Measurements from ENCODE around the gene CLCN7. TPM values are rescaled to one million over a fixed set of nuclear protein-coding genes. Genes with fewer than 3 reads are reported as not detected.

CLCN7 gene
- total RNA-seq, 1 experiment from 2014 or later: 70.0 TPM

DNA sequence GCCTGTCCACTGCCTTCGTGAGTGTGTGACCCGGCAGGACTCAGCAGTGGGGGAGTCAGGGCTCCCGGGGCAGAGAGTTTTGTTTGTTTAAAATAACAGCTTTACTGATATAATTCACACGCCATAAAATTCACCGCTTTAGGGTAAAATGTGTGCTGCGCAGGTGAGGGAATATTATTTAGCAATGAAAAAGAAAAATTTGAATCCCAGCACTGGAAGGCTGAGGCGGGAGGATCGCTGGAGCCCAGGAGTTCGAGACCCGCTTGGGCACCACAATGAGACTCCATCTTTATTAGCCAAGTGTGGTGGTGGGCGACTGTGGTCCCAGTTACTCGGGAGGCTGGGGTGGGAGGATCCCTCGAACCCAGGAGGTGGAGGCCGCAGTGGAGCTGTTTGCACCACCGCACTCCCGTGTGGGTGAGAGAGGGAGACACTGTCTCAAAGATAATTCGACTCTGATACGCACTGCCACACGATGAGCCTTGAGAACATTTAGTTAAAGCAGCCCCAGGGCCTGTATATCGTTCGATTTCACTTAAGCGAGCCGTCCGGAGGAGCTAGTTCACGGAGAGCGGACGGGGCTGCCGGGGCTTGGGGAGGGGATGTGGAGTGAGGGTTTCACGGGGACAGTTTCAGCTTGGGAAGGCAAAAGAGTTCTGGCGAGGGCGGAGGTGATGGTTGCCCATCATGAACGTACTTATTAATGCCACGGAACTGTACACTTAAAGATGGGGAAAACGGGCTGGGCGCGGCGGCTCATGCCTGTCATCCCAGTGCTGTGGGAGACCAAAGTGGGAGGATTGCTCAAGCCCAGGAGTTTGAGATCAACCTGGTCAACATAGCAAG lies 28.5 kb upstream of the CLCN7 start:
- H3K36me3 Mint-ChIP-seq (ENCODE audit: insufficient read depth in 1 of 3, low read depth in 3 of 3): peaks cover 15 to 40% (median 37%) of the 10 kb centered on the region in 3 experiments; a peak in 6 of 7 replicates
- WGBS (ENCODE audit: extremely low coverage, insufficient read length, low lambda C conversion rate): no CpG with 5 or more reads among the region's 37 CpGs

More for the DNA sequence above, 28.5 kb upstream of the CLCN7 start:
- H4K20me1 ChIP-seq (ENCODE audit: control insufficient read depth, insufficient read depth, insufficient read length): no peaks in the 10 kb centered on the region
- no peak overlapping the region for H4K8ac ChIP-seq (replicated peaks; ENCODE audit: insufficient read length, low read depth, low read length)
- no peak overlapping the region for H3K4ac ChIP-seq (ENCODE audit: low read depth, low read length)
- no peak overlapping the region for H3T11ph ChIP-seq (ENCODE audit: low read length)
- H2BK15ac ChIP-seq (ENCODE audit: low read depth, low read length): no peak overlapping the region
- H3K4me2 ChIP-seq (ENCODE audit: insufficient read depth, insufficient read length, low read length): no peak overlapping the region
- no peak overlapping the region for H2BK5ac ChIP-seq (ENCODE audit: insufficient read length, low read length)
- no peak overlapping the region for H2AK5ac ChIP-seq (ENCODE audit: insufficient read length, low read length)
- no peak overlapping the region for H2AFZ ChIP-seq (ENCODE audit: low read length)
- H3K23ac ChIP-seq (ENCODE audit: insufficient read length, low read depth, low read length): no peak overlapping the region
- Mint-ChIP-seq H3K4me3 (no peak overlapping the region), H3K27me3 (ENCODE audit: low read depth) (no peaks in the 10 kb centered on the region), H3K9me3 (no peaks in the 10 kb centered on the region), H3K4me1 (no peaks in the 10 kb centered on the region), H3K27ac (no peak overlapping the region)
- no peaks in the 10 kb centered on the region for H3K9me3 ChIP-seq (ENCODE audit: control insufficient read depth, low read depth, low read length)
- H3K79me1 ChIP-seq (ENCODE audit: insufficient read depth, low read depth, low read length, poor library complexity, severe bottlenecking): no peaks in the 10 kb centered on the region
- H3K18ac ChIP-seq (ENCODE audit: insufficient read length, low read depth, low read length): no peak overlapping the region
- no peak overlapping the region for H3K14ac ChIP-seq (ENCODE audit: insufficient read depth, low read length)
- no peak for DNase-seq
- H3K9ac ChIP-seq (ENCODE audit: extremely low read depth, insufficient read length, low read length): no peak overlapping the region
- H2BK20ac ChIP-seq (ENCODE audit: low read depth, low read length, poor library complexity, severe bottlenecking): no peak overlapping the region
- TF ChIP-seq, protein P1, sequence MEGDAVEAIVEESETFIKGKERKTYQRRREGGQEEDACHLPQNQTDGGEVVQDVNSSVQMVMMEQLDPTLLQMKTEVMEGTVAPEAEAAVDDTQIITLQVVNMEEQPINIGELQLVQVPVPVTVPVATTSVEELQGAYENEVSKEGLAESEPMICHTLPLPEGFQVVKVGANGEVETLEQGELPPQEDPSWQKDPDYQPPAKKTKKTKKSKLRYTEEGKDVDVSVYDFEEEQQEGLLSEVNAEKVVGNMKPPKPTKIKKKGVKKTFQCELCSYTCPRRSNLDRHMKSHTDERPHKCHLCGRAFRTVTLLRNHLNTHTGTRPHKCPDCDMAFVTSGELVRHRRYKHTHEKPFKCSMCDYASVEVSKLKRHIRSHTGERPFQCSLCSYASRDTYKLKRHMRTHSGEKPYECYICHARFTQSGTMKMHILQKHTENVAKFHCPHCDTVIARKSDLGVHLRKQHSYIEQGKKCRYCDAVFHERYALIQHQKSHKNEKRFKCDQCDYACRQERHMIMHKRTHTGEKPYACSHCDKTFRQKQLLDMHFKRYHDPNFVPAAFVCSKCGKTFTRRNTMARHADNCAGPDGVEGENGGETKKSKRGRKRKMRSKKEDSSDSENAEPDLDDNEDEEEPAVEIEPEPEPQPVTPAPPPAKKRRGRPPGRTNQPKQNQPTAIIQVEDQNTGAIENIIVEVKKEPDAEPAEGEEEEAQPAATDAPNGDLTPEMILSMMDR (conservative IDR thresholded peaks at IDR 0.05): no peak
- no peak overlapping the region for H4K5ac ChIP-seq (ENCODE audit: insufficient read length, low read depth, low read length)
- no peaks in the 10 kb centered on the region for H3K23me2 ChIP-seq (ENCODE audit: insufficient read length, low read depth, low read length, poor library complexity, severe bottlenecking)
- H2BK12ac ChIP-seq (ENCODE audit: insufficient read length, low read depth, low read length): no peak overlapping the region
- no peak overlapping the region for H3K27ac ChIP-seq (ENCODE audit: insufficient read length, low read depth, low read length)
- H3K27me3 ChIP-seq (ENCODE audit: insufficient read depth, low read length): no peaks in the 10 kb centered on the region
- H2BK120ac ChIP-seq (ENCODE audit: low read depth, low read length, poor library complexity, severe bottlenecking): no peak overlapping the region
- H3K56ac ChIP-seq (ENCODE audit: insufficient read length, low read depth, low read length): no peak overlapping the region
- no peak overlapping the region for H4K91ac ChIP-seq (ENCODE audit: insufficient read length, low read depth, low read length)
- no peaks in the 10 kb centered on the region for H3K79me2 ChIP-seq (ENCODE audit: insufficient read depth, low read length)
- no peaks in the 10 kb centered on the region for H3K4me1 ChIP-seq (ENCODE audit: insufficient read depth, low read length)
